ENCODE data around the gene SHROOM3. TPM values are rescaled to one million over a fixed set of nuclear protein-coding genes. Genes with fewer than 3 reads are reported as not detected.

Gene SHROOM3
- total RNA-seq, 1 experiment from 2014 or later = 27.6 TPM

- H3K9me3 Mint-ChIP-seq = no peaks in the 10 kb centered on the region; a peak in 1 of 5 replicates
- no peak overlapping the region for H2BK5ac ChIP-seq (ENCODE audit: insufficient read length, low read length)
- no peak overlapping the region for H3K4me2 ChIP-seq (ENCODE audit: insufficient read depth, insufficient read length, low read length)
- no peaks in the 10 kb centered on the region for H4K20me1 ChIP-seq (ENCODE audit: control insufficient read depth, insufficient read depth, insufficient read length)
- H3K23ac ChIP-seq (ENCODE audit: insufficient read length, low read depth, low read length) = no peak overlapping the region
- no peak overlapping the region for H4K8ac ChIP-seq (replicated peaks; ENCODE audit: insufficient read length, low read depth, low read length)
- H3K79me2 ChIP-seq (ENCODE audit: insufficient read depth, low read length) = no peaks in the 10 kb centered on the region
- H3K36me3 Mint-ChIP-seq (ENCODE audit: insufficient read depth in 1 of 3, low read depth in 3 of 3) = peaks cover 14 to 32% (median 15%) of the 10 kb centered on the region in 3 experiments; a peak in 6 of 7 replicates
- H2AFZ ChIP-seq (ENCODE audit: low read length) = no peak overlapping the region
- no peak overlapping the region for H3K4ac ChIP-seq (ENCODE audit: low read depth, low read length)
- H3K79me1 ChIP-seq (ENCODE audit: insufficient read depth, low read depth, low read length, poor library complexity, severe bottlenecking) = no peaks in the 10 kb centered on the region
- no peaks in the 10 kb centered on the region for H3K23me2 ChIP-seq (ENCODE audit: insufficient read length, low read depth, low read length, poor library complexity, severe bottlenecking)
- no peak overlapping the region for H3K27ac Mint-ChIP-seq
- no peak for TF ChIP-seq CTCF (conservative IDR thresholded peaks at IDR 0.05)
- no peak overlapping the region for H2BK12ac ChIP-seq (ENCODE audit: insufficient read length, low read depth, low read length)
- no peaks in the 10 kb centered on the region for H3K27me3 ChIP-seq (ENCODE audit: insufficient read depth, low read length)
- peaks cover 7 to 9% of the 10 kb centered on the region in 2 experiments for H3K4me1 Mint-ChIP-seq
- H2BK15ac ChIP-seq (ENCODE audit: low read depth, low read length) = no peak overlapping the region
- H3K27me3 Mint-ChIP-seq (ENCODE audit: low read depth) = no peaks in the 10 kb centered on the region
- no peak overlapping the region for H3K18ac ChIP-seq (ENCODE audit: insufficient read length, low read depth, low read length)
- no CpG with 5 or more reads among the region's 1 CpG for WGBS (ENCODE audit: extremely low coverage, insufficient read length, low lambda C conversion rate)
- no peak overlapping the region for H3K27ac ChIP-seq (ENCODE audit: insufficient read length, low read depth, low read length)
- H3K4me1 ChIP-seq (ENCODE audit: insufficient read depth, low read length) = no peaks in the 10 kb centered on the region
- no peak overlapping the region for H4K5ac ChIP-seq (ENCODE audit: insufficient read length, low read depth, low read length)
- H3K9ac ChIP-seq (ENCODE audit: extremely low read depth, insufficient read length, low read length) = no peak overlapping the region
- H2AK5ac ChIP-seq (ENCODE audit: insufficient read length, low read length) = no peak overlapping the region
- H3T11ph ChIP-seq (ENCODE audit: low read length) = no peak overlapping the region
- no peak overlapping the region for H3K14ac ChIP-seq (ENCODE audit: insufficient read depth, low read length)
- DNase-seq = no peak
- no peak overlapping the region for H4K91ac ChIP-seq (ENCODE audit: insufficient read length, low read depth, low read length)
- no peaks in the 10 kb centered on the region for H3K9me3 ChIP-seq (ENCODE audit: control insufficient read depth, low read depth, low read length)
- H2BK20ac ChIP-seq (ENCODE audit: low read depth, low read length, poor library complexity, severe bottlenecking) = no peak overlapping the region
- no peak overlapping the region for H3K56ac ChIP-seq (ENCODE audit: insufficient read length, low read depth, low read length)
- no peak overlapping the region for H3K4me3 Mint-ChIP-seq
- H2BK120ac ChIP-seq (ENCODE audit: low read depth, low read length, poor library complexity, severe bottlenecking) = no peak overlapping the region
Observed at GRCh38 chr4:76745240-76745639, 310.2 kb downstream of the SHROOM3 start.
